Measurements from ENCODE around the gene MT1F. TPM values are rescaled to one million over a fixed set of nuclear protein-coding genes. Genes with fewer than 3 reads are reported as not detected.

Gene MT1F
- total RNA-seq, 1 experiment from 2014 or later: 2.4 TPM

DNA sequence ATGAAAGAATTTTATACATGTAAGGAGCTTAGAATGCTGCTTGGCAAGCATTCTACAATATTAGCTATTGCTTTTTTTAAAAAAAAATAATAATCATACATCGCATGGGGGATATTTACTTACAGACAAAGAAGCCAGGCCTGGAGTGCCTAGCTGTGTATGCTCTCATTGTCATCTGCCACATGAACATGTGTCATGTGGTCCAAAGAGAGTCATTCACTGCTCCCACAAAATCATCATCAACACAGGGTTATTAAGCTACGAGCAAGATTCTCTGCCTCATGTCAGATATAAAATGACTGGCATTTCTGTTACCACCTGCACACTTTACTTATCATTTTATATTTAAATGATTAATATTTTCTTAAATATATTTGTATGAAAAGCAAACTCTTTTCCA lies 34.1 kb upstream of the MT1F start:
- Mint-ChIP-seq H3K27ac (ENCODE audit: low read depth, unreplicated experiment) (no peak overlapping the region), H3K27me3 (ENCODE audit: insufficient read depth, unreplicated experiment) (no peaks in the 10 kb centered on the region), H3K4me3 (ENCODE audit: unreplicated experiment) (no peak overlapping the region), H3K4me1 (ENCODE audit: insufficient read depth, unreplicated experiment) (peaks cover 8% of the 10 kb centered on the region), H3K36me3 (ENCODE audit: insufficient read depth, unreplicated experiment) (peaks cover 30% of the 10 kb centered on the region), H3K9me3 (ENCODE audit: unreplicated experiment) (no peaks in the 10 kb centered on the region)
- POLR2A ChIA-PET: interaction anchor here (0.7 to 15.3 kb wide), 5 partner anchors 14 to 78 kb away, joined by 4 to 1404 read pairs (median 60); partner anchors contain the start of genes MT1F, MT1X and MT2A
- DNase-seq (ENCODE audit: unreplicated experiment): no peak
- TF ChIP-seq, protein P1, sequence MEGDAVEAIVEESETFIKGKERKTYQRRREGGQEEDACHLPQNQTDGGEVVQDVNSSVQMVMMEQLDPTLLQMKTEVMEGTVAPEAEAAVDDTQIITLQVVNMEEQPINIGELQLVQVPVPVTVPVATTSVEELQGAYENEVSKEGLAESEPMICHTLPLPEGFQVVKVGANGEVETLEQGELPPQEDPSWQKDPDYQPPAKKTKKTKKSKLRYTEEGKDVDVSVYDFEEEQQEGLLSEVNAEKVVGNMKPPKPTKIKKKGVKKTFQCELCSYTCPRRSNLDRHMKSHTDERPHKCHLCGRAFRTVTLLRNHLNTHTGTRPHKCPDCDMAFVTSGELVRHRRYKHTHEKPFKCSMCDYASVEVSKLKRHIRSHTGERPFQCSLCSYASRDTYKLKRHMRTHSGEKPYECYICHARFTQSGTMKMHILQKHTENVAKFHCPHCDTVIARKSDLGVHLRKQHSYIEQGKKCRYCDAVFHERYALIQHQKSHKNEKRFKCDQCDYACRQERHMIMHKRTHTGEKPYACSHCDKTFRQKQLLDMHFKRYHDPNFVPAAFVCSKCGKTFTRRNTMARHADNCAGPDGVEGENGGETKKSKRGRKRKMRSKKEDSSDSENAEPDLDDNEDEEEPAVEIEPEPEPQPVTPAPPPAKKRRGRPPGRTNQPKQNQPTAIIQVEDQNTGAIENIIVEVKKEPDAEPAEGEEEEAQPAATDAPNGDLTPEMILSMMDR (IDR thresholded peaks at IDR 0.05; ENCODE audit: unreplicated experiment): no peak
- intact Hi-C loops (cut with micrococcal nuclease): no loop called here
- no TSS peak for BruUV-seq (replicated peaks)
- CTCF ChIA-PET: interaction anchor here (0.9 to 1.4 kb wide), 6 partner anchors 9 to 166 kb away, joined by 3 to 6 read pairs (median 4); partner anchors contain the start of gene MT1X

DNA sequence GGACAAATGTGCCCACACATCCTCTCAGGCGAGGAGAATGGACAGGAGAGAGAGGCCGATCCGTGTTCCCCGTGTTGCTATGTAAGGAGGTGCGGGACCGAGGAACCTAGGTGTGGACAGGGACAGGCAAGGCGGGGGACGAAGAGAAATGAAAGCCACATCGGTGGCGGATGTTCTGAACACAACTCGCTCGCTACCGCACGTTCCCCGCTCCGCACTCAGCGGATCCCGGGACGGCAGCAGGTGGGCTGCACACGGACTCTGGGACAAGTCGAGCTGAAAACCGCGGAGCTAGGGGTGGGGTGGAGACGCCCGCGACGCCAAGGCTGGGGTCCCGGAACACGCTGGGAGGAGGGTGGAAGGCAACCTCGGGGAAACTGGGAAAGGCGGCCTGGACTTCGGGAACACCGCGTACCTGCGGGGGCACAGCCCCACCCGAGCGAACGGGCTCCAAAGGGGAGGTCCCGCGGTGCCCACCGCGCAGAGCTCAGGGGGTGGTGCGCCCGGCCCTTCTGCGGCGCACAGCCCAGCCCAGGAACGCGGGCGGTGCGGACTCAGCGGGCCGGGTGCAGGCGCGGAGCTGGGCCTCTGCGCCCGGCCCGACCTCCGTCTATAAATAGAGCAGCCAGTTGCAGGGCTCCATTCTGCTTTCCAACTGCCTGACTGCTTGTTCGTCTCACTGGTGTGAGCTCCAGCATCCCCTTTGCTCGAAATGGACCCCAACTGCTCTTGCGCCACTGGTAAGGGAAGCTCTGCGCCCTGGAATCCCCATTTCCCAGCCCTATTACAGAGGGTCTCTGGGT lies 32.4 kb upstream of the MT1F start, which contains the start of gene MT1E:
Gene MT1E, plus strand, starts transcription at position 642 of the 803 bp plus-strand sequence. Its CDS starts 71 bp downstream, at position 713.
- peak; percentile 81 for DNase-seq (ENCODE audit: unreplicated experiment)
- peaks cover 11% of the 10 kb centered on the region for H3K4me1 Mint-ChIP-seq (ENCODE audit: insufficient read depth, unreplicated experiment)
- no TSS peak for BruUV-seq (replicated peaks)
- TF ChIP-seq, protein P1 (IDR thresholded peaks at IDR 0.05; ENCODE audit: unreplicated experiment): no peak
- H3K27ac Mint-ChIP-seq (ENCODE audit: low read depth, unreplicated experiment): peak within 1 kb of the TSS; percentile 81
- CTCF ChIA-PET: interaction anchor here (0.5 to 2.7 kb wide), 9 partner anchors 9 to 76 kb away, joined by 3 to 12 read pairs (median 5); no protein-coding TSS in a partner anchor
- H3K36me3 Mint-ChIP-seq (ENCODE audit: insufficient read depth, unreplicated experiment): peaks cover 30% of the 10 kb centered on the region
- H3K9me3 Mint-ChIP-seq (ENCODE audit: unreplicated experiment): no peaks in the 10 kb centered on the region
- H3K27me3 Mint-ChIP-seq (ENCODE audit: insufficient read depth, unreplicated experiment): no peaks in the 10 kb centered on the region
- H3K4me3 Mint-ChIP-seq (ENCODE audit: unreplicated experiment): peak within 1 kb of the TSS; percentile 95
- intact Hi-C loops (cut with micrococcal nuclease): loop anchor here (1.0 kb wide), 1 partner anchor 17 kb away; the partner anchor contains the start of gene MT2A
- POLR2A ChIA-PET: interaction anchor here (0.6 to 15.3 kb wide), 31 partner anchors 12 to 562 kb away, joined by 3 to 1404 read pairs (median 6); partner anchors contain the start of genes MT1F, MT1X, MT2A and NUP93

DNA sequence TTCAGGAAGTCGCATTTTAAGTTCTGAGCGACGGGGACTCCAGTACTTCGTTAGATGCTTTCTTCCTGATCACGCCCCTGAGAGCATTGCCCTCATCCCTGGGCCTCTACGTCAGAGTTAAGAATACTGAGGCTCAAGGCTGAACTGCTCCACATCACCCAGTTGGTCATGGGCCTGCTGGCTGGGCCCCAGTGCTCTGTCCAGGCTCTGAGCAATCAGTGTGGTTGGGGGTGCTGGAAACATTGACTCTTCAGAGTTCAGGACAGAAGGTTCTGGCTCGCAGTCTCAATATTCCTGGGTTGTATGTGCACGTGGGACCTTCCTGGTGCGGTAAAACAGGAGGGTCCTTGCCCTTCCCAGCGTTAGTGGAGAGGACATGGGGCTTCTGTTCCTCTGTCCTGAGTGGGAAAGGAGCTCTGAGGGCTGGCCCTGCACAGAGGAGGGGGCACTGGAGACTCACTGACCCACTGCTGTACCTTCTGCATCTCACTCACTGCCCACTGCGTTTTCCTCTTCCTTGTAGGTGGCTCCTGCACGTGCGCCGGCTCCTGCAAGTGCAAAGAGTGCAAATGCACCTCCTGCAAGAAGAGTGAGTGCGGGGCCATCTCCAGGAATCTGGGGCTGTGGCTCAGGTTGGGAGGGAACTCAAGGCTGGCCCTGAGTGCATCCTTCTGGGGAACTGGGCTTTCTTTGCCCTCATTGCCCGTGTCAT lies 31.7 kb upstream of the MT1F start:
- DNase-seq (ENCODE audit: unreplicated experiment): no peak
- TF ChIP-seq, protein P1 (IDR thresholded peaks at IDR 0.05; ENCODE audit: unreplicated experiment): no peak
- Mint-ChIP-seq H3K4me1 (ENCODE audit: insufficient read depth, unreplicated experiment) (peaks cover 11% of the 10 kb centered on the region), H3K27me3 (ENCODE audit: insufficient read depth, unreplicated experiment) (no peaks in the 10 kb centered on the region), H3K36me3 (ENCODE audit: insufficient read depth, unreplicated experiment) (peaks cover 30% of the 10 kb centered on the region), H3K9me3 (ENCODE audit: unreplicated experiment) (no peaks in the 10 kb centered on the region), H3K27ac (ENCODE audit: low read depth, unreplicated experiment) (peak overlapping the region; percentile 81), H3K4me3 (ENCODE audit: unreplicated experiment) (peak overlapping the region; percentile 95)
- intact Hi-C loops (cut with micrococcal nuclease): loop anchor here (1.0 kb wide), 1 partner anchor 18 kb away; the partner anchor contains the start of gene MT2A
- CTCF ChIA-PET: interaction anchor here (0.5 to 2.7 kb wide), 9 partner anchors 8 to 75 kb away, joined by 3 to 12 read pairs (median 5); no protein-coding TSS in a partner anchor
- POLR2A ChIA-PET: interaction anchor here (0.6 to 15.3 kb wide), 38 partner anchors 10 to 1253 kb away, joined by 3 to 1404 read pairs (median 5); partner anchors contain the start of genes MT1F, MT1X, MT2A and NUP93
- BruUV-seq (replicated peaks): TSS peak; percentile 90

Data from MCF 10A (cell line).